HL-60/S4 (cell line): ENCODE results near the gene ARHGEF4.
"Not testable (repeated sequence)": the region's sequence is repeated elsewhere in the genome, so short reads cannot be mapped to it uniquely, and the experiment has no call there.

ENCODE experiments used
- in situ Hi-C: fragments of 300-500 bp; cut with MboI; formaldehyde crosslinking; loops from 2 replicates; pipeline ENCODE4 v1.14.3; 2022; ENCODE audit warnings: low sequenced_read_pairs

The ARHGEF4 gene

GRCh38 chr2:131064589-131065512 lies 228.1 kb downstream of the ARHGEF4 start:
- in situ Hi-C loops, result no loop called here

- in situ Hi-C loops, result no loop called here
Measured at GRCh38 chr2:131067465-131068125, 230.9 kb downstream of the ARHGEF4 start.

- in situ Hi-C loops, result not testable (repeated sequence)
Measured at GRCh38 chr2:131068172-131068571, 231.5 kb downstream of the ARHGEF4 start.

GRCh38 chr2:131075578-131075977 lies 238.9 kb downstream of the ARHGEF4 start:
- in situ Hi-C loops, result not testable (repeated sequence)

GRCh38 chr2:131076707-131077106 lies 240.0 kb downstream of the ARHGEF4 start:
- in situ Hi-C loops, result no loop called here

- in situ Hi-C loops, result no loop called here
Measured at GRCh38 chr2:131077182-131077846, 240.6 kb downstream of the ARHGEF4 start.

- in situ Hi-C loops, result no loop called here
Measured at GRCh38 chr2:131077966-131078365, 241.3 kb downstream of the ARHGEF4 start.

GRCh38 chr2:131079931-131080330 lies 243.2 kb downstream of the ARHGEF4 start:
- in situ Hi-C loops, result not testable (repeated sequence)

GRCh38 chr2:131081190-131081589 lies 244.5 kb downstream of the ARHGEF4 start:
- in situ Hi-C loops, result no loop called here

- in situ Hi-C loops, result no loop called here
Measured at GRCh38 chr2:131085646-131086045, 248.9 kb downstream of the ARHGEF4 start.

GRCh38 chr2:131092458-131093005 lies 255.8 kb downstream of the ARHGEF4 start:
- in situ Hi-C loops, result no loop called here

GRCh38 chr2:131093006-131093695 lies 256.4 kb downstream of the ARHGEF4 start, which contains the start of gene FAM168B:
TSS of gene FAM168B (minus strand) at chr2:131093460. CDS start at chr2:131082646, 10,814 bp downstream.
- in situ Hi-C loops, result no loop called here

GRCh38 chr2:131093696-131094462 lies 257.2 kb downstream of the ARHGEF4 start:
- in situ Hi-C loops, result no loop called here

- in situ Hi-C loops, result no loop called here
Measured at GRCh38 chr2:131094463-131095281, 258.0 kb downstream of the ARHGEF4 start.
